Esophagus (tissue), 2 donors: ENCODE data around the gene PLIN4. TPM values are rescaled to one million over a fixed set of nuclear protein-coding genes. Genes with fewer than 3 reads are reported as not detected.

Experiments used
- H3K27ac ChIP-seq, 2 donors: one replicate each; pipeline ENCODE4 v1.5.1; 2013; ENCODE audit warnings: low read depth in 2 of 2, mild to moderate bottlenecking in 2 of 2, inconsistent platforms in 1 of 2, low read length in 1 of 2, moderate library complexity in 1 of 2
- H3K27me3 ChIP-seq, 2 donors: one replicate each; pipeline ENCODE4 v1.6.1; 2013; ENCODE audit warnings: low read length in 2 of 2, control low read depth in 1 of 2, mild to moderate bottlenecking in 1 of 2; ENCODE audit not compliant: insufficient read depth in 2 of 2, control insufficient read depth in 1 of 2
- H3K36me3 ChIP-seq, 2 donors: one replicate each; pipeline ENCODE4 v1.6.1; 2013; ENCODE audit warnings: low read length in 1 of 2; ENCODE audit not compliant: control insufficient read depth in 2 of 2, insufficient read depth in 2 of 2
- H3K4me1 ChIP-seq, 2 donors: one replicate each; pipeline ENCODE4 v1.6.1; 2013; ENCODE audit warnings: low read length in 1 of 2; ENCODE audit not compliant: control insufficient read depth in 2 of 2, insufficient read depth in 2 of 2
- H3K4me3 ChIP-seq, 2 donors: one replicate each; pipeline ENCODE4 v1.5.1; 2013; ENCODE audit warnings: low read length in 2 of 2, mild to moderate bottlenecking in 2 of 2, low read depth in 1 of 2, moderate library complexity in 1 of 2
- H3K9me3 ChIP-seq, 2 donors: one replicate each; pipeline ENCODE4 v1.6.1; 2013; ENCODE audit warnings: mild to moderate bottlenecking in 2 of 2, low read depth in 1 of 2, low read length in 1 of 2, moderate library complexity in 1 of 2; ENCODE audit not compliant: control insufficient read depth in 2 of 2, insufficient read depth in 1 of 2
- WGBS, 2 donors: extraction: QIAGEN DNeasy Blood & Tissue Kit; methylation state at CpG; one replicate each; pipeline ENCODE4 v1.1.7; 2013; 5-methylcytosine and 5-hydroxymethylcytosine counted together
- polyA plus RNA-seq, 2 donors: library from polyadenylated mRNA; stranded (reverse); fragments of 200-250 nt; gene quantifications; one replicate each; pipeline ENCODE4 v1.2.3, GENCODE V29; 2013
- donor health status: healthy with polysubstance abuse.
- donor health status: Bipolar disorder and iron deficiency.

PLIN4 gene
- polyA plus RNA-seq, 2 donors, result 2.8 to 4.1 TPM

DNA sequence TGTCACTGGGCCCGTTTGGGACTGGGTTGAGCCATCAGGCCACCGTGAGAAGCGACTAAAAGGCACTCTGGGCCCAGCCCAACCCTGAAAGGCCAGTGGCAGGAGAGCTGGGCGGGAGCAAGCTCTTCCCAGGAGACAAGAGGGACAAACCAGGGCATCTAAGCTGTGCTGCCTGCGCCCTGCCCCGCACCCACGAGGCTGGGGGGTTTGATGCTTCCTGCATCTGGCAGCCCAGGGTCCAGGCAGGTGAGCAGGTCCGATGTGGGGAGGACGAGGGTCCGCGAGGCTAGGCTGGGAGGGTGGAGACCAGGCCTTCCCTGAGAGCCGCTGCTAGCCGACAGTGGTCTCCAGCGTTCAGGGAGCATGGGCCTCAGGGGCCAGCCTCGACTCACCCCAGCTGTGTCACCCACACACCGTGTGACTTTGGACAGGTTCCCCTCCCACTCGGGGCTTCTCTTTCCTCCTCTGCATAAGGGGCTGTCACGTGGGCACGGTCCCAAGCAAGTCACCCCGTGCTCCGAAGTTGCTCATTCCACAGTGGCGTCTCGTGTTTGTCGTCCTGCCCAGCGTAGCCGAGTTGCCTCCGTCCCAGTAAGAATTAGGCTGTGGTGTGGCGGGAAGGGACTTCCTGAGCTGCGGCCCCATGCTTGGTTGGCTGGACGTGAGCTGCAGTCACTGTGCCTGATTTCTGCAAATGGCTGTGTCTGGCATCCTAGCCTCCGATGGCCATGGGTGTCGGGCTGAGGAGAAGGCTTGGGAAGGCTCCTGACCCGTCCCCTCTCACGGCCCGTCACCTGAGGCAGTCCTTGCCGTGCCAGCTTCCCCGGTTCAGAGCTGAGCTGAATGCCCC, 15.8 kb downstream of the PLIN4 start:
- no peak overlapping the region for H3K27ac ChIP-seq
- 85 to 86% methylated on average over 37 of the region's 37 CpGs for WGBS, 2 donors
- H3K4me1 ChIP-seq, result no peaks in the 10 kb centered on the region
- no peaks in the 10 kb centered on the region for H3K9me3 ChIP-seq
- H3K4me3 ChIP-seq, result no peak overlapping the region
- no peaks in the 10 kb centered on the region for H3K27me3 ChIP-seq
- H3K36me3 ChIP-seq, result peaks cover 0 to 59% of the 10 kb centered on the region in 2 donors

DNA sequence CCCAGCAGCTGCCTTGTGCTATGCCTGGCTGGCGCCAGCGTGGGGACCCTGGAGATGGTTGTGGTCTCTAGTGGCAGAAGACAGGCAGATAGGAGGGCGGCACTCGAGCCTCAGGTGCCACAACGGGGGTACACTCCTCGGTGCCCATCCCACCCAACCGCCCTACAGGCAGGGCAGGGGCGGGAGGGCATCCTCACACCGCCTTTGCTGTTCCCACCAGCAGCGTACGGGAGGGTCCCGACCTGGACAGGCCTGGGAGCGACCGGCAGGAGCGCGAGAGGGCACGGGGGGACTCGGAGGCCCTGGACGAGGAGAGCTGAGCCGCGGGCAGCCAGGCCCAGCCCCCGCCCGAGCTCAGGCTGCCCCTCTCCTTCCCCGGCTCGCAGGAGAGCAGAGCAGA, 16.6 kb downstream of the PLIN4 start:
- Histone ChIP-seq H3K36me3 (peaks cover 0 to 63% of the 10 kb centered on the region in 2 donors), H3K4me3 (no peak overlapping the region), H3K27ac (no peak overlapping the region), H3K27me3 (no peaks in the 10 kb centered on the region), H3K4me1 (no peaks in the 10 kb centered on the region), H3K9me3 (no peaks in the 10 kb centered on the region)
- WGBS, 2 donors, result 87 to 90% methylated on average over 25 of the region's 25 CpGs

DNA sequence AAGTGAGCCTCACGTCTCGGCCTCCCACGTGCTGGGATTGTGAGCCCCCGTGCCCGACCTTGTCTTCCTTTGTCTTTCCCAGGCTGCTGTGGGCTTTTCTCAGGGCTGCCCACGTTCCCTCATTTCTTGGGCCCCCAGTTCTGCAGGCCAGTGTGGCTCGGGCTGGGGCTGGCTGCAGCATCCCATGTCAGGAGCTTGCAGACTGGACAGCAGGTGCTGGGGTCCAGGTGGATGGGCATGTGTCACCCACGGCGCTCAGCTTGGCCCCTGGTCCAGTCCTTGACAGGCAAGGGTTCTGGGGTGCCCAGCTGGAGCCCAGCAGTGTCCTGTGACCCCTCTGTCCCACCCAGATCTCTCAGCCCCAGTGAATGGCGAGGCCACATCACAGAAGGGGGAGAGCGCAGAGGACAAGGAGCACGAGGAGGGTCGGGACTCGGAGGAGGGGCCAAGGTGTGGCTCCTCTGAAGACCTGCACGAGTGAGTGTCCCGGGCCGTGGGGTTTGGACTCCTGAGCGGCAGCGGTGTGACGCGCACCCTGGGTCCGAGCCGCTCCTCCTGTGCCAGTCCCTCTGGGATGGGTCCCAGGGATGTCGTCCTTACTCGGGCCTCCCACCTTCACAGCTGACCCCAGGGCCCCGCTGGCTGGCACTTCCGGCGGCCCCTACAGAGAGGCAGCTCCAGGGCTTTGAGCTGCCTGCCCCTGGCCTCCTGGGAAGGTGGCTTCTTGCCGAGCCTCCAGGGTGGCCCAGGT, 17.3 kb downstream of the PLIN4 start:
- peaks cover 0 to 69% of the 10 kb centered on the region in 2 donors for H3K36me3 ChIP-seq
- no peak overlapping the region for H3K4me3 ChIP-seq
- H3K4me1 ChIP-seq, result no peaks in the 10 kb centered on the region
- H3K27ac ChIP-seq, result no peak overlapping the region
- no peaks in the 10 kb centered on the region for H3K9me3 ChIP-seq
- WGBS, 2 donors, result 89 to 92% methylated on average over 29 of the region's 29 CpGs
- H3K27me3 ChIP-seq, result no peaks in the 10 kb centered on the region

GRCh38 chr19:4499855-4500254, 18.4 kb downstream of the PLIN4 start:
- 92 to 93% methylated on average over 15 of the region's 15 CpGs for WGBS, 2 donors

DNA sequence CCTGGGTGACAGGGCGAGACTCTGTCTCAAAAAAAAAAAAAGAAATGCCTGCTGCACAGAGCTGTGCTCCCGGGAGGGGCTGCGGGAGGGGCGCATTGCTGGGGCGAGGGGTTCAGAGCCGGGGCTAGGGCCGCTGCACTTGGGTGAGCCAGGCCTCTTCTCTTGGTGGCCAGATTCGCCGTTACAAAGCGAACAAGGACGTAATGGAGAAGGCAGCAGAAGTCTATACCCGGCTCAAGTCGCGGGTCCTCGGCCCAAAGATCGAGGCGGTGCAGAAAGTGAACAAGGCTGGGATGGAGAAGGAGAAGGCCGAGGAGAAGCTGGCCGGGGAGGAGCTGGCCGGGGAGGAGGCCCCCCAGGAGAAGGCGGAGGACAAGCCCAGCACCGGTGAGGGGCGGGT, 19.0 kb downstream of the PLIN4 start:
- 96% methylated on average over 23 of the region's 23 CpGs for WGBS, 2 donors

More at GRCh38 chr19:4499855-4500254, 18.4 kb downstream of the PLIN4 start:
- peaks cover 0 to 69% of the 10 kb centered on the region in 2 donors for H3K36me3 ChIP-seq
- no peaks in the 10 kb centered on the region for H3K4me1 ChIP-seq
- H3K27ac ChIP-seq, result no peak overlapping the region
- H3K4me3 ChIP-seq, result no peak overlapping the region
- no peaks in the 10 kb centered on the region for H3K27me3 ChIP-seq
- no peaks in the 10 kb centered on the region for H3K9me3 ChIP-seq

GRCh38 chr19:4498694-4499093, 19.6 kb downstream of the PLIN4 start:
- Histone ChIP-seq H3K4me3 (no peak overlapping the region), H3K36me3 (peaks cover 10 to 72% of the 10 kb centered on the region in 2 donors), H3K9me3 (no peaks in the 10 kb centered on the region), H3K27ac (no peak overlapping the region), H3K27me3 (no peaks in the 10 kb centered on the region), H3K4me1 (no peaks in the 10 kb centered on the region)
- WGBS, 2 donors, result 94 to 96% methylated on average over 12 of the region's 12 CpGs

More for the DNA sequence above, 19.0 kb downstream of the PLIN4 start:
- Histone ChIP-seq H3K27ac (no peak overlapping the region), H3K36me3 (peaks cover 3 to 68% of the 10 kb centered on the region in 2 donors), H3K27me3 (no peaks in the 10 kb centered on the region), H3K4me3 (no peak overlapping the region), H3K9me3 (no peaks in the 10 kb centered on the region), H3K4me1 (no peaks in the 10 kb centered on the region)

- WGBS, 2 donors, result 92 to 93% methylated on average over 25 of the region's 25 CpGs
- Histone ChIP-seq H3K27ac (no peak overlapping the region), H3K9me3 (no peaks in the 10 kb centered on the region), H3K27me3 (no peaks in the 10 kb centered on the region), H3K36me3 (peaks cover 10 to 71% of the 10 kb centered on the region in 2 donors), H3K4me3 (no peak overlapping the region), H3K4me1 (no peaks in the 10 kb centered on the region)
Observed at GRCh38 chr19:4497770-4498389, 20.4 kb downstream of the PLIN4 start.

DNA sequence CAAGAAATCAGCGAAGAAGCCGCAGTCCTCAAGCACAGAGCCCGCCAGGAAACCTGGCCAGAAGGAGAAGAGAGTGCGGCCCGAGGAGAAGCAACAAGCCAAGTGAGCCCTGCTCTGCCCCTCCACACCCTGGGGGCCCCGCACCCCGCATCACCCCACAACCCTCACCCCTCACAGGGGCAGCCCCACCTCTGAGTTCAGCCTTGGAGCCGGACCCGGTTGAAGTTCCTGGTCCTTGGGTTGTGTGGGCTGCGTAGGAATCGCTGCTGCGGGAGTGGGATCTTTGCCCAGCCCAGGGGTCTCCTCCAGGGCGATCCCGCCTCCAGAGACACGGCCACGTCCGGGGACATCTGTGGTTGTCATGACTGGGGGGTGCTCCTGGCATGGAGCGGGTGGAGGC, 22.0 kb downstream of the PLIN4 start:
- Histone ChIP-seq H3K27ac (no peak overlapping the region), H3K9me3 (no peaks in the 10 kb centered on the region), H3K27me3 (no peaks in the 10 kb centered on the region), H3K4me1 (no peaks in the 10 kb centered on the region), H3K36me3 (peaks cover 10 to 75% of the 10 kb centered on the region in 2 donors), H3K4me3 (no peak overlapping the region)
- WGBS, 2 donors, result 89% methylated on average over 17 to 18 of the region's 18 CpGs

DNA sequence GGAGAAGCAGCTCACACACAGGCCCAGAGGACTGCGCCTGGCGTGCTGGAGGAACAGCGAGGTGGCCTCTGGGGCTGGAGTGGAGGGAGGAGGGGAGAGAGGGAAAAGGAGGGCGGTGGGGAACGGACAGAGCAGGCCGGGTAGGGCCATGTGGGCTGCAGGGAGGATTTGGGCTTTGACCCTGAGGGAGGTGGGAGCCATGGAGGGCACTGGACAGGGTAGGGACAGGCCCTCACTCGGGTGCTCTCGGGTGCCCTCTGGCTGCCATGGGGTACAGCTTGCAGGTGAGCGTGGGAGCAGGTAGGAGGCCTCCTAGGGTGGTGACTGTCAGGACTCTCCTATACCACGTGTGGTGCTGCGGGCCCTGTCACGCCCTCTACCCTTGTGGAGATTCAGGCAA, 22.8 kb downstream of the PLIN4 start:
- H3K9me3 ChIP-seq, result no peaks in the 10 kb centered on the region
- no peaks in the 10 kb centered on the region for H3K27me3 ChIP-seq
- H3K36me3 ChIP-seq, result peaks cover 10 to 72% of the 10 kb centered on the region in 2 donors
- H3K4me3 ChIP-seq, result no peak overlapping the region
- no peaks in the 10 kb centered on the region for H3K4me1 ChIP-seq
- 79 to 93% methylated on average over 8 to 12 of the region's 12 CpGs for WGBS, 2 donors
- H3K27ac ChIP-seq, result no peak overlapping the region
